Skeletal muscle satellite cell (primary cell): Measurements from ENCODE around the gene GSK3A.
A peak's percentile ranks its signal among the peaks of the same experiment; 100 is the strongest.
"Not testable (repeated sequence)": the region's sequence is repeated elsewhere in the genome, so short reads cannot be mapped to it uniquely, and the experiment has no call there.

Experiments
- H3K27me3 ChIP-seq: 2 replicates; pipeline ENCODE4 v1.7.0; 2013; ENCODE audit warnings: low read length; ENCODE audit not compliant: control insufficient read depth, insufficient read depth
- H3K36me3 ChIP-seq: 2 replicates; pipeline ENCODE4 v1.7.0; 2013; ENCODE audit warnings: mild to moderate bottlenecking, control low read depth, low read length; ENCODE audit not compliant: insufficient read depth
- H3K4me1 ChIP-seq: 2 replicates; pipeline ENCODE4 v1.7.0; 2013; ENCODE audit warnings: low read length; ENCODE audit not compliant: control insufficient read depth, insufficient read depth
- H3K4me2 ChIP-seq: 2 replicates; pipeline ENCODE4 v1.7.0; 2013; ENCODE audit warnings: mild to moderate bottlenecking, low read length
- H3K4me3 ChIP-seq: 2 replicates; pipeline ENCODE4 v1.7.0; 2013; ENCODE audit warnings: low read length
- H3K9ac ChIP-seq: 2 replicates; pipeline ENCODE4 v1.7.0; 2013; ENCODE audit warnings: mild to moderate bottlenecking, low read depth, low read length, moderate library complexity
- H3K9me3 ChIP-seq: replicated peaks from 2 replicates; pipeline ENCODE4 v1.7.0; 2013; ENCODE audit warnings: mild to moderate bottlenecking, control low read depth, low read length

Gene GSK3A

GRCh38 chr19:42257842-42258241 is 15.4 kb upstream of the GSK3A start:
- H3K36me3 ChIP-seq, H3K4me2 ChIP-seq, H3K4me3 ChIP-seq, H3K27me3 ChIP-seq, H3K9ac ChIP-seq, H3K9me3 ChIP-seq: not testable (repeated sequence)
- H3K4me1 ChIP-seq = peaks cover 17% of the 10 kb centered on the region

DNA sequence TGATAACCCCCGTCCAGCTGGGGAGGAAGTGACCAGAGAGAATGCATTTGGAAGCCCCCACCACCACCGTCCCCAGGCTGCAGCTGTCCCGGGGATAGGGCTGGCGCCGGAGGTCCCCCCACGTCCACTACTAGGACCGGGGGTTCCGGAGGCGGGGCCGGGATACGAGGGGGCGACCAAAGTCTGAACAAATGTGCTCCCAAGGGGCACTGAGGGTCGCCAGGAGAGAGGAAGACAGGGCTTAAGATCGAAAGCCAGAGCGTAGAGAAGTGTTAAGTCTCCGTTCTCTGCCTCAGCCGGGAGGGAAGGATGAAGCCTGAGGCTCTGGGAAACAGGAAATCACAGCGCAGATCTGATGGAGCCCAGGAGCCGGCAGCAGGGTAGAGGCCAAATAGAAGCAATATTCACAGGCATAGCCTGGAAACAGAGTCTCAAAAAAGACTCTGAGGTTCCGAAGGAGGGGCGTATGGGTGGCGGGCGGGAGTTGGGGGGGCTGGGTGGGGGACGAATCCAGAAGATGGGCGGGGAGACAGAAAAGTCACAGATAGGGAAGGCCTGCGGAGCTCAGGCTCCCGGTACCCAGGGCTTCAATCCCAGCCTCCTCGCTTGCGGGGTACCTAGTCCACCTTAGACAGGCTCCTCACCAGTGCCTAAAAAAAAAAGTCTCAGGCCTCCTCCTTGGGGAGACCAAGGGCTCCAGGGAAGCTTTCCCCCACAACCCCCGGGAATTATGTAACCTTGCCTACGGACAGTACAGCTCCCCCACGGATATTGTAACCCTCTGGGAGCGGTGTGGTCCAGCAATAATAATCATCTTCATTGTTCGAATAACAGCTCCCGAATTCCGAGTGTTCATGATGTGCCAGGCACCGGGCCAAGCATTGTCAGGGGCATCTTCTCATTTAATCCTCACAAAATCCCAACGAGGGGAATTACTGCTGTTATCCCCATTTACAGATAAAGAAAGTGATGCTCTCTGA is 13.7 kb upstream of the GSK3A start:
- no peaks in the 10 kb centered on the region for H3K27me3 ChIP-seq
- H3K4me1 ChIP-seq = peaks cover 33% of the 10 kb centered on the region
- H3K36me3 ChIP-seq = no peaks in the 10 kb centered on the region
- peak overlapping the region; percentile 82 for H3K9ac ChIP-seq
- no peaks in the 10 kb centered on the region for H3K9me3 ChIP-seq
- peak overlapping the region; percentile 75 for H3K4me3 ChIP-seq
- peak overlapping the region; percentile 97 for H3K4me2 ChIP-seq

GRCh38 chr19:42254850-42255765 is 12.7 kb upstream of the GSK3A start, which contains the start of gene ERF:
ERF (minus strand) TSS chr19:42255128; CDS start chr19:42254999, 129 bp downstream.
- Histone ChIP-seq H3K4me3 (peak within 1 kb of the TSS; percentile 99), H3K27me3 (no peaks in the 10 kb centered on the region), H3K4me1 (peaks cover 43% of the 10 kb centered on the region), H3K9ac (peak within 1 kb of the TSS; percentile 98), H3K9me3 (no peaks in the 10 kb centered on the region), H3K36me3 (peaks cover 7% of the 10 kb centered on the region), H3K4me2 (peak within 1 kb of the TSS; percentile 97)

DNA sequence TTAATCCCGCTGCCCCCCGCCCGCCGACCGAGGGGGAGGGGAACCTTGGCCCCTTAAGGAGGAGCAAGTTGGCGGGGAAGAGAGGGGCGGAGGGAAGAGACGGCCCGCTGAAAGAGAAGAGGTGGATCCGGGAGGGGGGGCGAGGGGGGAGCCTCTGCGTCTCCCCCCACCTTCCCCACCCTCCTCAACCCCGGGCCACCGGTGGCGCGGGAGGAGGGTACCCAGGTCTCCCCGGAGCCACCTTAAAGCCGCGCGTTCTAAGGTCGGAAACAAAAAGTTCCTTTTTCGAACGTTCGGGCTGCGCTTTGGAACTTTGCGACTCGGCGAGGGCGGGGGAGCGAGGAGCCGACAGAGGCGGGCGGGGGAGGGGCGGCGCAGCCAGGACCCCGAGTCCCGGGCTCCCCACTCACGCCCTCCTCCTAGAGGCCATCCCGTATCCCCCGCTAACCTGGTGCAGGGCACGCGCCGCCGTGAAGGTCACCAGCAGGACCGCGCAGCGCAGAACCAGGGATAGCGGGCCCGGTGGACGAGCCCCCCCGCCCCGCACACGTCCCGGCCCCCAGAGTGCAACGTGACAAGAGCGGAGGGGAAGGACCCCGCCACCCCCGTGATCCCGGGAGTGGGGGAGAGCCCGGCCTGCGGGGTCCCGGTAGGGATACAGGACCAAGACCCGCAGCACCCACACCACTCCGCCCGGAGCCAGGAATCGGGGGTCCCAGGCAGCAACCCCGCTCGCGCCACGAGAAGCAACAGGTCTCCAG is 11.9 kb upstream of the GSK3A start:
- H3K9me3 ChIP-seq = no peaks in the 10 kb centered on the region
- no peaks in the 10 kb centered on the region for H3K27me3 ChIP-seq
- H3K36me3 ChIP-seq = peaks cover 14% of the 10 kb centered on the region
- peak overlapping the region; percentile 98 for H3K9ac ChIP-seq
- H3K4me2 ChIP-seq = peak overlapping the region; percentile 79
- H3K4me3 ChIP-seq = peak overlapping the region; percentile 99
- H3K4me1 ChIP-seq = peaks cover 46% of the 10 kb centered on the region

- Histone ChIP-seq H3K9ac (peak overlapping the region; percentile 98), H3K4me3 (peak overlapping the region; percentile 99), H3K27me3 (no peaks in the 10 kb centered on the region), H3K4me1 (peaks cover 46% of the 10 kb centered on the region), H3K36me3 (peaks cover 14% of the 10 kb centered on the region), H3K9me3 (no peaks in the 10 kb centered on the region), H3K4me2 (peak overlapping the region; percentile 95)
Measured at GRCh38 chr19:42253245-42254088, 11.1 kb upstream of the GSK3A start.

DNA sequence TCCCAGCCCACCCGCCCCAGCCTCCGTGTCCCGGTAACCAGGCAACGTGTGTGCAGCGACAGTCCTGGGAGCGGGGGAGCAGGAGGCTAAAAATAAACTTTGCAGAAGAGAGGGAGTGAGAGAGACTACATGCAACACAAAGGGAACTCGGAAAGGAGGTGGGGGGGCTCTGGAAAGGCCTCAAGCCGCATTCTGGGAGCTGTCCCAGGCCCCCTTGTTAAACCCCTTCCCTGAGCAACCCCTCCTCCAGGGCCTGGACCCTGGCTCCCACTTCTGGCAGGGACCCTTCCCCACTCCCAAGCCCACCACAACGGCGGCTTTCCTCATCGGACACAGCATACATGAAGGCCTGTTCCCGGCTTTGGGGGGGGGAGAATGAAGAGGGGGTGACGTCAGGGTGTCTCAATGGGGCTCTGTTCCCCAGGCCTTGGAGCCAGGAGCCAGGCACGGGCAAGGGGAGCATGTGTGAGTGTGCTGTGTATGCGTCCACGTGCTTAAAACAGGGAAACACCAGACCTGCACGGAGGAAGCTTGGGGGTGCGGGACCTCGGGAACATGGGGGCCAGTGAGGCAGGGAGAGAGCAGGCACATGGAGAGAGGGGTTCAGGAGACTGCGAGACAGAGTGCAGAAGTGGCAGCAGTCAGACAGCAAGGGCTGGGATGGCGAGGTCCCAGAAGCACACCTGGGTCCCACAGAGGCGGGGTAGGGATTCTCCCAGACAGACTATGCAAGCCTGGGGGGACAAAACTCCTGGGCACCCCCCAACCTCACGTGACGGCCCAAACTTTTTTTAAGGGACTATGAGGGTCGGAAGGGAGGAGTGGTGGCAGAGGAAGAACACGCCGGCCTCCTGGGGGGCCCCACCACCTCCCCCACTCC is 10.2 kb upstream of the GSK3A start:
- H3K4me2 ChIP-seq = peak overlapping the region; percentile 95
- H3K9me3 ChIP-seq = no peaks in the 10 kb centered on the region
- H3K9ac ChIP-seq = peak overlapping the region; percentile 82
- peaks cover 14% of the 10 kb centered on the region for H3K36me3 ChIP-seq
- H3K4me3 ChIP-seq = peak overlapping the region; percentile 95
- peaks cover 46% of the 10 kb centered on the region for H3K4me1 ChIP-seq
- no peaks in the 10 kb centered on the region for H3K27me3 ChIP-seq

DNA sequence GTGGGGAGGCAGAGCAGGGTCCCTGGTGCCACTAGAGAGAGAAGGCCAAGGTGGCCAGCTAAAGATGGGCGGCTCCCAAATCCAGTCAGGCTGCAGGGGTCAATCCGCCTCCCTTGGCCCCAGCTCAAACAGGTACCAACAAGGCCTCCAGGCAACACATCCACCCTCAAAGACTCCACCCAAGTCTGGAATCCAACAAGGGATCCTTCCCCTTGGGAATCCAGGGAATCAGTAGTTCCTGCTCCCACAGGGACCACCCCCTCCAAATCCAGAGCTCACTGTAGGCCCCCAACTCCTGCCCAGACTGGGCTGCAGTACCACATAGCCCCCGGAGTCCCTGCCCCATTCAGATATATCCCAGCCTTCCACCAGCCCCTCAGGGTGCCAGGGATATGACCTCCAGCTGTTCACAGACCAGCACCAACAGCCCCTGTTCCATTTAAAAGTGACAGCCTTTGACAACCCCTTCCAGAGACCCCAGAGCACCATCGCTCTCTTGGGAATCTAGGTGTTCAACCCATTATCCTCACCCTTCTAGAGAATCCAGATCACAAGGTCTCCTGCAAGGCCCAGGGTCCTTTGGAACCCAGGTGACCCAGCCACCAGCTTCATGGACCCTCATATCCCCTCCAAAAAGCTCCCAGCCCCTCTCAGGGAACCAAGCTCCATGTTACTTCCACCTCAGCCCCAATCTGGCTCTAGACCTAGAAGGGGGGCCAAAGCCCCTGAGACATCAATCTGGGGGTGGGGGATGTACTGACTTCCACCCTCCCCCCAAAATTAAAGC is 9.4 kb upstream of the GSK3A start:
- H3K4me3 ChIP-seq = peak overlapping the region; percentile 95
- peak overlapping the region; percentile 82 for H3K9ac ChIP-seq
- H3K4me1 ChIP-seq = peaks cover 45% of the 10 kb centered on the region
- no peaks in the 10 kb centered on the region for H3K27me3 ChIP-seq
- no peaks in the 10 kb centered on the region for H3K9me3 ChIP-seq
- H3K4me2 ChIP-seq = peak overlapping the region; percentile 95
- peaks cover 19% of the 10 kb centered on the region for H3K36me3 ChIP-seq

DNA sequence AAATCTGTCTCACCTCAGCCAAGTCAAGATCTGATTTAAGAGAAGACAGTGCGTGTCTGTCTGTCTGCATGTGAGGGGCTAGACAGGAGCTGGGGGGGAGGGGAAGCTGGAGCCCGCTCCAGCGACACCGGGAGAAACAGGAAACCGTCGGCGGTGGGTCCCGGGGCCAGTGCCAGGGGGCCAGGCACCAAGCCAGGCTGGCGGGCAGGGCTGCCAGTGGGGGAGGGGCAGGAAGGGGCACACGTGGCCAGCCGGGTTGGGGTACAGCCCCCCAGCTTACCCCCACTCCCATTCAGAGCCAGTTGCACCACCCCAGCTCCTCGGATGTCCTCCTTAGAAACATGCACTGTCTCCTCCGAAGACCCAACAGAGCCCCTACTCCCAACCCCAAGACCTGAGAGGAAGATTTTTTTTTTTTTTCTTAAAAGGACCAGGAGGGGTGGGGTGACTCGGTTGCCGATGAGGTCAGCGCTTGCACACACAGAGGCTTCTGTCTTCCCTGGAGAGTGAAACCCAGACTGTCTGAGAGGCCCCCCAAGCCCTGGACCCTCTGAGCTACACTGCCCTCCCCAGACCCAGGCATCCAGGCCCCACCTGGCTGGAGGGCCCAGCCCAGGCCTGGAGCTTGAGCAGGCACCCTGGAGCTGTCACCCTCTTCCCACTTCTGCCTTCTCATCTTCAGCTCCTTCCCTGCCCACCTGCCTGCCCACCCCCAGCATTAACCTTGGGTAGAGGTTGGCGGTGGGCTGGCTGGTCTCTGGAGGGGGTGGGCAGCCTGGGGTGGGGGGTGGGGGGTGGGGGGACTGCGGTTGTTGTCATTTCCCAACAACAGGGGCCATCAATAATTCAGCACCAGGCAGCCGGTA is 8.5 kb upstream of the GSK3A start:
- peaks cover 46% of the 10 kb centered on the region for H3K4me1 ChIP-seq
- H3K27me3 ChIP-seq = no peaks in the 10 kb centered on the region
- H3K36me3 ChIP-seq = peaks cover 24% of the 10 kb centered on the region
- peak overlapping the region; percentile 95 for H3K4me3 ChIP-seq
- H3K9ac ChIP-seq = peak overlapping the region; percentile 63
- H3K9me3 ChIP-seq = no peaks in the 10 kb centered on the region
- peak overlapping the region; percentile 95 for H3K4me2 ChIP-seq
